Mucosa of gallbladder (tissue), 1 donor: Measurements from ENCODE around the gene SEMA6C. TPM values are rescaled to one million over a fixed set of nuclear protein-coding genes. Genes with fewer than 3 reads are reported as not detected.
"Not testable (repeated sequence)": the region's sequence is repeated elsewhere in the genome, so short reads cannot be mapped to it uniquely, and the experiment has no call there.

Experiments used
- DNase-seq: peaks from one replicate; pipeline ENCODE4 v3.0.0-alpha.2; 2020; ENCODE audit warnings: low spot score
- total RNA-seq: library from RNA; stranded (reverse); gene quantifications from one replicate; pipeline ENCODE4 v1.2.1, GENCODE V29; 2021
- donor health status: DM: no; HTN: no; CAD: no.

SEMA6C gene
- total RNA-seq, 1 donor from 2014 or later = 9.1 TPM

DNA sequence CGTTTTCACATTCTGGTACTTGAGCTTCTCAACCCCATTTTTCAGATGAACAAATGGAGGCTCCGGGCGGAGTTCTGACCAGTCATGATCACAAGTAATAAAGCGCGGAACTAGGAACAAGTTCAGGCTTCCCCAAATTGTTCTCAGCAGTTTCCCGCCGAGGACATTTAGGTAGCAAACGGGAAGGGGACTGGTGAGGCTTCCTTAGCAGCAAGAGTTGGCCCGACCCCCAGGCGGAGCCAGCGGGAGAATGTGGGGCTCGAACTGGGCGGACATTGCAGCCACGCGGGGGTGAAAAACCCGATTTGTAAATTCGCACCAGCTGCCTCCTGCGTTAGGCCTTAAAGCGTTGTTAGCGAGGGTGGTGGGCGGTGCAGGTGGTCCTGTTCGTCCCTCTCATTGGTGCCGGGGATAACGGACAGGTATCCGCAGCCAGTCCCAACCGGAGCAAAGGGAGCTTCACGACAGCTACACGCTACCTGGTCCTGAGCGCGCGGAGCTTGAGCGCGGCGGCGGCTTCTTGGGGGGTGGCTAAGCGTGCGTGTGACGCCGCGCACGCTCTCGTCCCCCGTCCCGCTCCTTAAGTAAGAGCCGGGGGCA lies 15.3 kb downstream of the SEMA6C start:
- peak; percentile 90 for DNase-seq

DNA sequence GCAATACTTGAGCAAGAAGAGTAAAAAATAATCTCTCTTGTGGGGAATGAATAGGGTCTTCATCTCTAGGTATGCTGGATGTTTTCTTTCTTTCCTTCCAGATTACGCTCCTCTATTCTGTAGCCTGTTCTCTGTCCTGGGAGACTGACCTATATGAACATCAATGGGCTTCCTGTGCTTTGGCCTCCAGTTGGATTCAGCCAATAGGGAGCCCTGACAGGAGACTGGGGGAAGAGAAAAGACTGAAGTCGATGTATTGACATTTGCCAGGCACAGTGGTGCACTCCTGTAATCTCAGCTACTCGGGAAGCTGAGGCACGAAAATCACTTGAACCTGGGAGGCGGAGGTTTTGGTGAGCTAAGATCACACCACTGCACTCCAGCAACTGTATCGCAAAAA lies 17.6 kb downstream of the SEMA6C start:
- no peak for DNase-seq

DNA sequence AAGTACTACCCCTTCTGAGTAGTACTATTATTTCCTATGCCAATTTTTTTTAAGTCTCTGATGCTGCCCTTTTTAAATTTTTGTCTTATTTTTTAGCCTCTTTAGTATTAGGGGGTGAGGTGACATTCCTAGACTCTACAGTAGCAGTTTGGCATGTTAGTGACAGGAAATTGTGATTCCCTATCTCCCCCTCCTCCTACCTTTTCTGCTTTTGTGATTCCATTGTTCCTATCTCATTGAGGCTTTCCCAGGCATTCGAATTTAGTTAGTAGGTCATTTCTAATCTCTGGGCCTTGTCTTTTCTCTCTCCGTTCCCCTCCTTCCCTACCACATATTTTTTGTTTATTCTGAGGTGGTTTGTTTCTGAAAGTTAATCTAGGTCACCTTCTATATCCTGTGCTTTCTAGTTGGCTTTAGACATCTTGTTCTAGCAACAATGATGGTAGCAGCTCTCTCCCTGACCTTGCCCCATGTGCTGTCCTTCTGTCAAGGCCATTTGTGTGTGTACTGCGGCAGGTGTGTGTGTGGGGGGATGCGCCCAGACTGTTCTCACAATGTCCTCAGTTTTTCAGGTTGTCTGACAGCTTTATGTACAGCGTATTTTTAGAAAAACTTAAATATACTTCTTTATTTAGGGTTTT lies 21.5 kb downstream of the SEMA6C start:
- no peak for DNase-seq

DNA sequence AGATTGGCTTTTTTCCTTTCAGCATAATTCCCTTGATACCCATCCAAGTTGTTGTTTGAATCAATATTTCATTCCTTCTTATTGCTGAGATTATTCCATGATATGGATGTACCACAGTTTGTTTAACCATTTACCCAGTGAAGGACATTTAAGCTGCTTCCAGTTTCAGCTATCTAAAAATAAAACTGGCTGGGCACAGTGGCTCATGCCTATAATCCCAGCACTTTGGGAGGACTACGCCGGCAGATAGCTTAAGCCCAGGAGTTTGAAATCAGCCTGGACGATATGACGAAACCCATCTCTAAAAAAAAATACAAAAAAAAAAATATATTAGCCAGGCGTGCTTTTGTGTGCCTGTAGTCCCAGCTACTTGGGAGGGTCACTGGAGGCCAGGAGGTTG lies 32.6 kb downstream of the SEMA6C start:
- DNase-seq = no peak

DNA sequence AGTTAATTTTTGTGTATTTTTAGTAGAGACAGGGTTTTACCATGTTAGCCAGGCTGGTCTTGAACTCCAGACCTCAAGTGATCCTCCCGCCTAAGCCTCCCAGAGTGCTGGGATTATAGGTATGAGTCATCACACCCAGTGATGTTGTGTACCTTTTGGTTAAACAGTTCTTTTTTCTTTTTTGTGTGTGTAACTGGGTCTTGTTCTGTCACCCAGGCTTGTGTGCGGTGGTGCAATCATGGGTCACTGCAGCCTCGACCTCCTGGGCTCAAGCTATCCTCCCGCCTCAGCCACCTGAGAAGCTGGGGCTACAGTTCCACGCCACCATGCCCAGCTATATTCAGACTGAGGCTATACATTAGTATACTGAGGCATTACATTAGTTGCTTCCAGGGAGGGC lies 38.1 kb downstream of the SEMA6C start:
- no peak for DNase-seq

DNA sequence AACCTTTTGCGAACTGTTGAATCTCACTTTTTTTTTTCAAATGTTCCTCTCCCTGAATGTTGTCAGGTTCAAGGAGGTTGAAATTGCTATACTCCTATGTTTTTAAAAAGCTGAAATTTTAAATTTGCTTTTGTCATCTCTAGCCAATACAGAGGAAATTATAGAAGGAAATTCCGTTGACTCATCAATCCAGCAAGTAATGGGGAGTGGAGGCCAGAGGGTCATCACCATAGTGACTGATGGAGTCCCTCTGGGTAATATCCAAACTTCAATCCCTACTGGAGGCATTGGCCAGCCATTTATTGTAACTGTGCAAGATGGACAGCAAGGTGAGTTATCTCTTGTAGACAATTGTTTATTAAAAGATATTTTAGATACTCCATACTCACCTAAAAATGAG lies 39.5 kb downstream of the SEMA6C start:
- DNase-seq = no peak

DNA sequence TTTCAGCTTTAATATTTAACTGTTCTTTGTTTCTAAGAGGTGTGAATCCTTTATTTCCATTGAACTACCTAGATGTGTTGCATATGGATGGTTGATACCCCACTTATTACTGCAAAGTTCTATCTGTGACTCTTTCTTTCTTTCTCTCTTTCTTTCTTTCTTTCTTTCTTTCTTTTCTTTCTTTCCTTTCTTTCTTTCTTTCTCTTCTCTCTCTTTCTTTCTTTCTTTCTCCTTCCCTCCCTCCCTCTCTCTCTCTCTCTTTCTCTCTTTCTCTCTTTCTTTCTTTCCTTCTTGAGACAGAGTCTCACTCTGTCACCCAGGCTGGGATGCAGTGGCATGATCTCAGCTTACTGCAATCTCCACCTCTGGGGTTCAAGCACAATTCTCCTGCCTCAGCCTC lies 41.8 kb downstream of the SEMA6C start:
- no peak for DNase-seq

DNA sequence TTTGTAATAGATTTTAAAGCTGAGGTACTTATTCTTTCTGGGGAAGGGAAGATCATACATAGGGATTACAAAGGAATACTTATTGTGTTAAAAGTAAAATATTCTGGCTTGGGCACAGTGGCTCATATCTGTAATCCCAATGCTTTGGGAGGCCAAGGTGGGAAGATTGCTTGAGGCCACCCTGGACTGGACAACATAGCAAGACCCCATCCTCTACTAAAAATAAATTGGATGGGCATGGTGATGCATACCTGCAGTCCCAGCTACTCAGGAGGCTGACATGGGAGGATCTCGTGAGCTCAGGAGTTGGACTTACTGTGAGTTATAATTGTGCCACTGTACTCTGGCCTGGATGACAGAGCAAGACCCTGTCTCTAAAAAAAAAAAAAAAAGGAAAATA lies 48.3 kb downstream of the SEMA6C start:
- DNase-seq = no peak

DNA sequence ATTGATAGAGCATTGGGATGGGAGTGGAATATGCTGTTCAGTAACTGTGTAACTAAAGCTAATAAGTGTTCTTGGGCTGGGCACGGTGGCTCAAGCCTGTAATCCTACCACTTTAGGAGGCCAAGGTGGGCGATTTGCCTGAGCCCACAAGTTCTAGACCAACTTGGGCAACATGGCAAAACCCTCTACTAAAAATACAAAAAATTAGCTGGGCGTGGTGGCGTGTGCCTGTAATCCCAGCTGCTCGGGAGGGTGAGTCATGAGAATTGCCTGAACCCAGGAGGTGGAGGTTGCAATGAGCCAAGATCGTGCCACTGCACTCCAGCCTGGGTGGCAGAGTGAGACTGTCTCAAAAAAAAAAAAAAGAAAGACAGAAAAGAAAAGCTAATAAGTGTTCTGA lies 49.0 kb downstream of the SEMA6C start:
- not testable (repeated sequence) for DNase-seq

DNA sequence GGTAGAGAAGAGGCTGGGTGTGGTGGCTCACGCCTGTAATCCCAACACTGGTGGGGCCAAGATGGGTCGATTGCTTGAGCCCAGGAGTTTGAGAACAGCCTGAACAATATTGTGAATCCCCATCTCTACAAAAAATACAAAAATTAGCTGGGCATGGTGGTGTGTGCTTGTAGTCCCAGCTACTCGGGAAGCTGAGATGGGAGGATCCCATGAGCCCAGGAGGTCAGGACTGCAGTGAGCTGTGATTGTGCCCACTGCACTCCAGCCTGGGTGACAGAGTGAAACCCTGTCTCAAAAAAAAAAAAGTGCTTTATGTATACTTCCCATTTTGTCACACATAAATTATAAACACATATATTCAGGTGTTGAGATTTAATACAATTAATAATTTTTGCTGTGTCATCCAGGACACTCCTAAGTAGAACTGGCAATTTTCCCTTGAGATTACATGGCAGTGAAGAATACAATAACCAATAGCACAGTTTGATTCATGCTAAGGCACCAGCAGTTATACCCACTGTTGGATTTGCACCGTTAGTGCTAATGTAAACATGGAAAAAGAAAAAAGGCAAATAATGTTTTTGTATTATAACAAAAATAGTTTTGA lies 60.4 kb downstream of the SEMA6C start:
- no peak for DNase-seq

Other genes with a start within 250 kb of the SEMA6C start
- gene SETDB1, start 220.3 kb downstream of the SEMA6C start, total RNA-seq = 42.6 TPM
- gene CERS2, start 171.8 kb downstream of the SEMA6C start, total RNA-seq = 350 TPM
- 25.1 TPM for gene ANXA9, start 164.3 kb downstream of the SEMA6C start, total RNA-seq
- 60.1 TPM for gene MINDY1, start 139.7 kb downstream of the SEMA6C start, total RNA-seq
- 21.6 TPM for gene PRUNE1, start 138.2 kb downstream of the SEMA6C start, total RNA-seq
- gene BNIPL, start 110.0 kb downstream of the SEMA6C start, total RNA-seq = 0.66 TPM
- 12.5 TPM for gene C1orf56, start 98.9 kb downstream of the SEMA6C start, total RNA-seq
- 87.3 TPM for gene CDC42SE1, start 87.0 kb downstream of the SEMA6C start, total RNA-seq
- 3.6 TPM for gene MLLT11, start 86.2 kb downstream of the SEMA6C start, total RNA-seq
- 20.6 TPM for gene GABPB2, start 75.9 kb downstream of the SEMA6C start, total RNA-seq
- 4.6 TPM for gene TNFAIP8L2, start 10.0 kb upstream of the SEMA6C start, total RNA-seq
- 11.5 TPM for gene LYSMD1, start 19.3 kb upstream of the SEMA6C start, total RNA-seq
- 36.4 TPM for gene SCNM1, start 19.5 kb upstream of the SEMA6C start, total RNA-seq
- 0.78 TPM for gene TMOD4, start 29.4 kb upstream of the SEMA6C start, total RNA-seq
- gene VPS72, start 43.6 kb upstream of the SEMA6C start, total RNA-seq = 43.8 TPM
- 41.8 TPM for gene PIP5K1A, start 51.9 kb upstream of the SEMA6C start, total RNA-seq
- 125 TPM for gene PSMD4, start 108.1 kb upstream of the SEMA6C start, total RNA-seq
- gene ZNF687, start 135.7 kb upstream of the SEMA6C start, total RNA-seq = 40.4 TPM
- 71.4 TPM for gene PI4KB, start 180.8 kb upstream of the SEMA6C start, total RNA-seq
- gene RFX5, start 200.6 kb upstream of the SEMA6C start, total RNA-seq = 50.9 TPM
- gene SELENBP1, start 226.1 kb upstream of the SEMA6C start, total RNA-seq = 180 TPM